Loucy (cell line): Measurements from ENCODE around the gene PPM1M.
"Not testable (repeated sequence)": the region's sequence is repeated elsewhere in the genome, so short reads cannot be mapped to it uniquely, and the experiment has no call there.

Source experiments
- H2AFZ ChIP-seq: fragments of 200-600 bp; sonication (generic); 2 replicates; pipeline ENCODE4 v1.6.0; 2016; ENCODE audit warnings: antibody characterized with exemption, mild to moderate bottlenecking, low read length, moderate library complexity
- H3F3A ChIP-seq: fragments of 200-600 bp; 2 replicates; pipeline ENCODE4 v1.6.0; 2016; ENCODE audit warnings: antibody characterized with exemption, low read depth, mild to moderate bottlenecking
- H3K27me3 ChIP-seq: fragments of 200-600 bp; sonication (generic); 2 replicates; pipeline ENCODE4 v1.6.1; 2014; ENCODE audit warnings: low read length, mild to moderate bottlenecking; ENCODE audit not compliant: insufficient read depth, poor library complexity, severe bottlenecking
- H3K36me3 ChIP-seq: fragments of 200-600 bp; sonication (generic); 2 replicates; pipeline ENCODE4 v1.6.1; 2016; ENCODE audit warnings: low read length; ENCODE audit not compliant: insufficient read depth
- H3K4me1 ChIP-seq: fragments of 200-600 bp; sonication (generic); 2 replicates; pipeline ENCODE4 v1.5.1; 2014; ENCODE audit warnings: low read length, mild to moderate bottlenecking; ENCODE audit not compliant: insufficient read depth, poor library complexity, severe bottlenecking
- H3K4me2 ChIP-seq: fragments of 200-600 bp; sonication (generic); 2 replicates; pipeline ENCODE4 v1.6.0; 2014; ENCODE audit warnings: antibody characterized with exemption, low read length, low read depth, mild to moderate bottlenecking; ENCODE audit not compliant: poor library complexity, severe bottlenecking
- H3K4me3 ChIP-seq: fragments of 200-600 bp; sonication (generic); 2 replicates; pipeline ENCODE4 v1.5.1; 2014; ENCODE audit warnings: low read length, mild to moderate bottlenecking, mixed read lengths; ENCODE audit not compliant: poor library complexity, severe bottlenecking
- H3K79me2 ChIP-seq: fragments of 200-600 bp; sonication (generic); 2 replicates; pipeline ENCODE4 v1.6.1; 2014; ENCODE audit warnings: low read length; ENCODE audit not compliant: insufficient read depth
- H3K9ac ChIP-seq: fragments of 200-600 bp; sonication (generic); 2 replicates; pipeline ENCODE4 v1.6.0; 2014; ENCODE audit warnings: mild to moderate bottlenecking, low read depth, low read length, moderate library complexity; ENCODE audit not compliant: poor library complexity, severe bottlenecking
- H3K9me2 ChIP-seq: fragments of 200-600 bp; sonication (generic); replicated peaks from 2 replicates; pipeline ENCODE4 v1.6.1; 2016; ENCODE audit warnings: low read depth, low read length, mixed read lengths
- H3K9me3 ChIP-seq: fragments of 200-600 bp; sonication (generic); 2 replicates; pipeline ENCODE4 v1.6.1; 2014; ENCODE audit warnings: mild to moderate bottlenecking, antibody characterized with exemption, low read length, low read depth; ENCODE audit not compliant: insufficient read depth
- H4K20me1 ChIP-seq: fragments of 200-600 bp; sonication (generic); 2 replicates; pipeline ENCODE4 v1.6.0; 2014; ENCODE audit warnings: antibody characterized with exemption, low read length, mild to moderate bottlenecking; ENCODE audit not compliant: insufficient read depth, poor library complexity, severe bottlenecking
- EZH2phosphoT487 ChIP-seq: fragments of 200-600 bp; IDR thresholded peaks from 2 replicates; pipeline ENCODE4 v1.6.1; 2018; ENCODE audit warnings: antibody characterized with exemption, mild to moderate bottlenecking, moderate library complexity, borderline replicate concordance
- TF ChIP-seq, protein P1 (sequence below): fragments of 200-600 bp; sonication (generic); conservative IDR thresholded peaks from 2 replicates; pipeline ENCODE4 v1.5.1; 2014; ENCODE audit warnings: mild to moderate bottlenecking, antibody characterized with exemption, low read length

PPM1M gene

DNA sequence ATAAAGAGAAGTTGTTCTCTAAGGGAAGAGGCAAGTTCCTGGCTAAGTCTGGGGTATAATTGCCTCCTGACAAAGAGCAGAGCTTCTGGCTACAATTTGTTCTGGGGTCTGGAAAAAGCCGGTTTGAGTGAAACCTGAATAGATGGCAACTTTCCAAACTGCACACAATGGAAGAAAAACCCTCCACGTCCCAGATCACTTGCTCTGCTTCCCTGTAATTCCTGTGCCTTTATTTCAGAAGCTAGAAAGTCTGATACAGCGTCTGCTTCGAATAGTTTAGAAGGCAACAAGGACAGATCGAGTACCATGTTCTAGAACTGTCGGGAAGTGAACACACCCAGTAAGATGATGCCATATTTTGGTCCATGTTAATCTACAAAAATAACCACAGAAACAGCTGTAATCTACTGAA, 34.5 kb downstream of the PPM1M start:
- H3K4me2 ChIP-seq, result peak overlapping the region; percentile 80
- no peak overlapping the region for H2AFZ ChIP-seq
- peaks cover 7% of the 10 kb centered on the region; the same call in 1 of the 2 replicates for H3F3A ChIP-seq
- H3K27me3 ChIP-seq, result no peaks in the 10 kb centered on the region
- H4K20me1 ChIP-seq, result peaks cover 30% of the 10 kb centered on the region
- TF ChIP-seq, protein P1, sequence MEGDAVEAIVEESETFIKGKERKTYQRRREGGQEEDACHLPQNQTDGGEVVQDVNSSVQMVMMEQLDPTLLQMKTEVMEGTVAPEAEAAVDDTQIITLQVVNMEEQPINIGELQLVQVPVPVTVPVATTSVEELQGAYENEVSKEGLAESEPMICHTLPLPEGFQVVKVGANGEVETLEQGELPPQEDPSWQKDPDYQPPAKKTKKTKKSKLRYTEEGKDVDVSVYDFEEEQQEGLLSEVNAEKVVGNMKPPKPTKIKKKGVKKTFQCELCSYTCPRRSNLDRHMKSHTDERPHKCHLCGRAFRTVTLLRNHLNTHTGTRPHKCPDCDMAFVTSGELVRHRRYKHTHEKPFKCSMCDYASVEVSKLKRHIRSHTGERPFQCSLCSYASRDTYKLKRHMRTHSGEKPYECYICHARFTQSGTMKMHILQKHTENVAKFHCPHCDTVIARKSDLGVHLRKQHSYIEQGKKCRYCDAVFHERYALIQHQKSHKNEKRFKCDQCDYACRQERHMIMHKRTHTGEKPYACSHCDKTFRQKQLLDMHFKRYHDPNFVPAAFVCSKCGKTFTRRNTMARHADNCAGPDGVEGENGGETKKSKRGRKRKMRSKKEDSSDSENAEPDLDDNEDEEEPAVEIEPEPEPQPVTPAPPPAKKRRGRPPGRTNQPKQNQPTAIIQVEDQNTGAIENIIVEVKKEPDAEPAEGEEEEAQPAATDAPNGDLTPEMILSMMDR, result no peak
- TF ChIP-seq EZH2phosphoT487, result no peak
- peak overlapping the region; percentile 78 for H3K9ac ChIP-seq
- H3K9me3 ChIP-seq, result no peaks in the 10 kb centered on the region
- H3K79me2 ChIP-seq, result peaks cover 43% of the 10 kb centered on the region
- no peaks in the 10 kb centered on the region for H3K9me2 ChIP-seq
- H3K4me1 ChIP-seq, result peaks cover 38% of the 10 kb centered on the region
- no peaks in the 10 kb centered on the region for H3K36me3 ChIP-seq
- peak overlapping the region; percentile 93 for H3K4me3 ChIP-seq

DNA sequence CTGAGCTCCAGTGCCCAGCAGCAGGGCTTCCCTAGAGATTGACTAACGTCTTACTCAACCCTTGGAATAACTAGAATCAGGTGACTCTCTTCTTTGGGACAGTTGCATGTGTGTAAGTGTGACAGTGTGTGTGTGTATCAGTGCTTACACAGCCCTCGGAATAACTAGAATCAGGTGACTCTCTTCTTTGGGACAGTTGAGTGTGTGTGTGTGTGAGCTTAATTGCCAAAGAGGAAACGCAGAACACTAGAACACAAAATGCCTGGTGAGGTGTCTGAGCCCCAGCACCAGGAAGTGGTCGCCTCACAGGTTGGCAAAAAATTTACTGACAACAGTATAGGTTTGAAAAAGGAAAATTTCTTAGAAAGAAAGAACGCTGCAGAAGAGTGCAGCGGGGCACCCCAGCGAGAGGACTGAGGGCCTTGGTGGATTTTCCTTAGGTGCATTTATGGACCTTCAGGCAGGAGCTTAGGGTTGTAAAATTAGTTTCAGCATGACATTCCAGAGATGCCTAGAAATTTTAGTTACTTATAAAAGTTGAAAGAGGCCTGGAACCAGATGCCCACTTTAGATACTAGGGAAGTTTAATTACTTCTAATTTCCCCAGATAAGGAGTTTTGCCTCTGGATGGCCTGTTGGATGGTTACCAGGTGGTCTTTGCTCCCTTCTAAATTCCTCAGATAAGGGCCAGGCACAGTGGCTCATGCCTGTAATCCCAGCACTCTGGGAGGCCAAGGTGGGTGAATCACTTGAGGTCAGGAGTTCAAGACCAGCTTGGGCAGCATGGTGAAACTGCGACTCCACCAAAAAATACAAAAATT, 36.6 kb downstream of the PPM1M start:
- H3F3A ChIP-seq, result peaks cover 7% of the 10 kb centered on the region; the same call in 1 of the 2 replicates
- TF ChIP-seq, protein P1, result no peak
- no peak for TF ChIP-seq EZH2phosphoT487

DNA sequence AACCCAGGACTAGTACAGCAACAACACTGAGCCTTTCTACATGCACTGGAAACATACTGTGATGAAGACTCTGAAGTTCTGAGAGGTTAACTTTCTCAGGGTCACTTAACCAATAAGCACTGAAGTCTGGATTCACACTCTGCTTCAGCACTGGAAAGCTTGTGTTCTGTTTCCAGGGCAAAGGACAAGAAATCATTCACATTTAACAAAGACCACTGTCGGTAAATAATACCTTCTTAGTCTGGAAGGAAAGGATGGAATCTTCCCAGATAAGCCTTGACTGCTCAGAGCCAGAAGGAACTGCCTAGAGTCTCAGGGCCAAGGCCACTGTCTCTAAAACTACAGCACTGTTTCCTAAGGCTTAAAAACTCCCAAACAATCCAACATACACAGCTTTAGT, 37.7 kb downstream of the PPM1M start:
- TF ChIP-seq, protein P1, result no peak
- TF ChIP-seq EZH2phosphoT487, result no peak
- Histone ChIP-seq H3K36me3 (no peaks in the 10 kb centered on the region), H2AFZ (no peak overlapping the region), H4K20me1 (no peaks in the 10 kb centered on the region), H3K4me1 (peaks cover 31% of the 10 kb centered on the region), H3K4me2 (no peak overlapping the region), H3K9me2 (no peaks in the 10 kb centered on the region), H3K9ac (no peak overlapping the region), H3K79me2 (peaks cover 22% of the 10 kb centered on the region), H3K27me3 (no peaks in the 10 kb centered on the region), H3K9me3 (no peaks in the 10 kb centered on the region), H3K4me3 (no peak overlapping the region), H3F3A (peaks cover 7% of the 10 kb centered on the region; the same call in 1 of the 2 replicates)

More for the DNA sequence above, 36.6 kb downstream of the PPM1M start:
- peak overlapping the region; percentile 72 for H3K4me2 ChIP-seq
- H3K9me2 ChIP-seq, result no peaks in the 10 kb centered on the region
- peak overlapping the region; percentile 83 for H2AFZ ChIP-seq
- H3K4me1 ChIP-seq, result peaks cover 31% of the 10 kb centered on the region
- H3K4me3 ChIP-seq, result peak overlapping the region; percentile 51
- peaks cover 30% of the 10 kb centered on the region for H3K79me2 ChIP-seq
- peaks cover 9% of the 10 kb centered on the region for H4K20me1 ChIP-seq
- no peaks in the 10 kb centered on the region for H3K9me3 ChIP-seq
- H3K27me3 ChIP-seq, result no peaks in the 10 kb centered on the region
- H3K9ac ChIP-seq, result peak overlapping the region; percentile 57
- H3K36me3 ChIP-seq, result no peaks in the 10 kb centered on the region

DNA sequence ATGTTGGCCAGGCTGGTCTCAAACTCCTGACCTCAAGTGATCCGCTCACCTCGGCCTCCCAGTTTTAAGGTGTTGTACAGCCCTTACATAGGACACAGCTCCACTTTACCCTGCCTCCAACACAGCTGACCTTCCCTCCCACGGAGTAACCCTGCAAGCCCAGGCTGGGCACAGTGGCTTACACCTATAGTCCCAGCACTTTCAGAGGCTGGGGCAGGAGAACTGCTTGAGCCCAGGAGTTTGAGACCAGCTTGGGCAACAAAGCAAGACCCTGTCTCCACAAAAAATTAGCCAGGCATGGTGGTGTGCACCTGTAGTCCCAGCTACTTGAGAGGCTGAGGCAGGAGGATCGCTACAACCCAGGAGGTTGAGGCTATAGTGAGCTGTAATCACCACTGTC, 38.5 kb downstream of the PPM1M start:
- not testable (repeated sequence) for H3K9ac ChIP-seq, H3K9me3 ChIP-seq, H4K20me1 ChIP-seq, H3K4me3 ChIP-seq, H3K4me2 ChIP-seq, H3F3A ChIP-seq, H3K27me3 ChIP-seq, H2AFZ ChIP-seq, H3K9me2 ChIP-seq, H3K36me3 ChIP-seq
- Histone ChIP-seq H3K4me1 (peaks cover 36% of the 10 kb centered on the region), H3K79me2 (peaks cover 25% of the 10 kb centered on the region)
